K562 (cell line): ENCODE data around the gene PDZD2. TPM values are rescaled to one million over a fixed set of nuclear protein-coding genes. Genes with fewer than 3 reads are reported as not detected.
"Not testable (repeated sequence)": the region's sequence is repeated elsewhere in the genome, so short reads cannot be mapped to it uniquely, and the experiment has no call there.

ENCODE experiments used
- ATAC-seq: fragments of 200-7000 bp; cut with Tn5 transposase; 3 replicates; pipeline ENCODE4 v1.9.1; 2020; ENCODE audit warnings: moderate library complexity
- BruUV-seq: library from RNA; stranded (reverse); fragments of 400-500 nt; replicated peaks from 2 replicates; lab custom pipeline; 2021; lab: Mats Ljungman, UMichigan
- CTCF ChIA-PET: fragments of 300-600 bp; formaldehyde crosslinking; extraction: SDS; loops from one replicate; lab custom pipeline; 2021; ENCODE audit warnings: low intra/inter-chr PET ratio; lab: Yijun Ruan, JAX
- POLR2A ChIA-PET: fragments of 300-600, 350-650 bp; sonication (Branson Sonifier 250); formaldehyde crosslinking; extraction: SDS; loops from one replicate; lab custom pipeline; 2021; ENCODE audit warnings: antibody characterized with exemption, inconsistent platforms; lab: Yijun Ruan, JAX
- DNase-seq, 4 experiments: peaks; one replicate each; pipeline versions ENCODE4 v3.0.0 to v3.0.0-alpha.2; 2011 to 2018; ENCODE audit warnings: low spot score in 3 of 4, mixed read lengths in 3 of 4; ENCODE audit errors: extremely low read depth in 1 of 4
- FAIRE-seq: peaks from 2 replicates; lab custom pipeline; 2011; peaks lifted over from hg19 to GRCh38; lab: Jason Lieb, UNC
- H2AFZ ChIP-seq: 2 replicates; pipeline ENCODE4 v1.6.0; 2011; ENCODE audit warnings: low read depth, low read length, control low read depth, inconsistent platforms
- H3K27ac ChIP-seq: fragments of 200-600 bp; 3 replicates; pipeline ENCODE4 v1.8.0; 2011; ENCODE audit warnings: low read depth, mild to moderate bottlenecking, control low read depth, inconsistent platforms, low read length, moderate library complexity, mixed read lengths; ENCODE audit errors: extremely low read depth
- H3K27me3 ChIP-seq, 2 experiments: fragments of 300-600 bp in 1 of 2; 2 replicates in 1 of 2; 3 replicates in 1 of 2; pipeline versions ENCODE4 v1.6.0 to v1.8.0; 2011; ENCODE audit warnings: inconsistent platforms in 2 of 2, low read length in 2 of 2, mild to moderate bottlenecking in 1 of 2, mixed read lengths in 1 of 2, moderate library complexity in 1 of 2; ENCODE audit not compliant: control insufficient read depth in 2 of 2, insufficient read depth in 2 of 2
- H3K36me3 ChIP-seq: fragments of 300-600 bp; 3 replicates; pipeline ENCODE4 v1.8.0; 2011; ENCODE audit warnings: mild to moderate bottlenecking, low read length, inconsistent platforms; ENCODE audit not compliant: control insufficient read depth, insufficient read depth
- H3K4me1 ChIP-seq, 2 experiments: fragments of 200-600 bp in 1 of 2; replicated peaks in 1 of 2; 2 replicates in 1 of 2; 3 replicates in 1 of 2; pipeline versions ENCODE4 v1.5.1 to v1.8.0; 2011; ENCODE audit warnings: inconsistent platforms in 2 of 2, low read length in 2 of 2, mild to moderate bottlenecking in 1 of 2, mixed read lengths in 1 of 2, moderate library complexity in 1 of 2; ENCODE audit not compliant: control insufficient read depth in 2 of 2, insufficient read depth in 2 of 2
- H3K4me2 ChIP-seq: 2 replicates; pipeline ENCODE4 v1.6.1; 2011; ENCODE audit warnings: low read length, control low read depth, inconsistent platforms, mixed read lengths; ENCODE audit not compliant: insufficient read depth
- H3K4me3 ChIP-seq: fragments of 200-600 bp; sonication (generic), shearing (Covaris generic); 2 replicates; pipeline ENCODE4 v1.5.1; 2016; ENCODE audit warnings: control low read depth, inconsistent platforms
- H3K79me2 ChIP-seq: fragments of 200-600 bp; 3 replicates; pipeline ENCODE4 v1.8.0; 2011; ENCODE audit warnings: low read length, inconsistent platforms; ENCODE audit not compliant: control insufficient read depth, insufficient read depth
- H3K9ac ChIP-seq, 2 experiments: 2 replicates each; pipeline versions ENCODE4 v1.6.0 to v1.6.1; 2011; ENCODE audit warnings: low read depth in 2 of 2, low read length in 2 of 2, control low read depth in 1 of 2, inconsistent platforms in 1 of 2, mild to moderate bottlenecking in 1 of 2, mixed read lengths in 1 of 2; ENCODE audit not compliant: insufficient read depth in 1 of 2
- H3K9me1 ChIP-seq: one replicate; pipeline ENCODE4 v1.6.0; 2011; ENCODE audit warnings: inconsistent platforms, mild to moderate bottlenecking, low read length, moderate library complexity; ENCODE audit not compliant: control insufficient read depth, insufficient read depth
- H3K9me3 ChIP-seq: replicated peaks from 2 replicates; pipeline ENCODE4 v1.5.1; 2011; ENCODE audit warnings: low read depth, low read length, inconsistent platforms; ENCODE audit not compliant: control insufficient read depth, insufficient read depth
- H4K20me1 ChIP-seq: replicated peaks from 2 replicates; pipeline ENCODE4 v1.6.1; 2011; ENCODE audit warnings: low read length, inconsistent platforms, mixed read lengths; ENCODE audit not compliant: control insufficient read depth, insufficient read depth
- WGBS: fragments of 100-300 bp; shearing (Covaris generic); methylation state at CpG from one replicate; pipeline ENCODE4 v1.1.6; 2016; ENCODE audit warnings: low coverage, mixed read lengths; ENCODE audit not compliant: insufficient coverage; ENCODE audit errors: missing lambda C conversion rate; 5-methylcytosine and 5-hydroxymethylcytosine counted together
- in situ Hi-C: fragments of 300-500 bp; cut with MboI; formaldehyde crosslinking; loops from 4 replicates; pipeline ENCODE4 v1.15.0; 2018; ENCODE audit warnings: inconsistent platforms, mixed read lengths
- intact Hi-C: fragments of 100-400 bp; cut with micrococcal nuclease; formaldehyde crosslinking; loops from 2 replicates; pipeline ENCODE4 v1.14.2; 2022
- polyA plus RNA-seq, 8 experiments: library from polyadenylated mRNA; depleted of rRNA in 4 of 8; stranded (reverse) in 5 of 8; unstranded in 3 of 8; fragments of >200 nt; fragmentation: Nextera tagmentation in 2 of 8; fragmentation: Illumina TruSeq in 1 of 8; extraction: Ambion mirVana in 2 of 8; extraction: Trizol in 1 of 8; gene quantifications; 2 replicates each; pipeline versions ENCODE4 v1.2.1 to v1.2.3, GENCODE V29; 2011 to 2014; ENCODE audit warnings: inconsistent platforms in 1 of 8, missing spikeins in 1 of 8
- total RNA-seq, 7 experiments: library from RNA; depleted of rRNA in 6 of 7; stranded (reverse); fragments of >200 nt in 6 of 7; fragmentation: Illumina TruSeq in 2 of 7; extraction: Trizol in 2 of 7; gene quantifications; 2 replicates each; pipeline versions ENCODE4 v1.2.1 to v1.2.3, GENCODE V29; 2011 to 2021; ENCODE audit warnings: low replicate concordance in 1 of 7

The PDZD2 gene
- total and polyA plus RNA-seq, 9 of the 15 experiments (the other 6 are each of a cell fraction or from before 2014, with no cell fraction given), result 0.02 to 0.08 (median 0.04) TPM; not detected in 6

DNA sequence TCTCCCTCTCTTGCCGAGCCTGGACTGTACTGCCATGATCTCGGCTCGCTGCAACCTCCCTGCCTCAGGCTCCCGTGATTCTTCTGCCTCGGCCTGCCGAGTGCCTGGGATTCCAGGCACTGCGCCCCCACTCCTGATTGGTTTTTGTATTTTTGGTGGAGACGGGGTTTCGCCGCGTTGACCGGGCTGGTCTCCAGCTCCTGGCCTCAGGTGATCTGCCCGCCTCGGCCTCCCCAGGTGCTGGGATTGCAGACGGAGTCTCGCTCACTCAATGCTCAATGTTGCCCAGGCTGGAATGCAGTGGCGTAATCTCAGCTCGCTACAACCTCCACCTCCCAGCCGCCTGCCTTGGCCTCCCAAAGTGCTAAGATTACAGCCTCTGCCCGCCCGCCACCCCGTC lies 400.2 kb downstream of the PDZD2 start:
- BruUV-seq, H3K36me3 ChIP-seq, H3K4me3 ChIP-seq, H3K79me2 ChIP-seq, DNase-seq, H3K9ac ChIP-seq, H2AFZ ChIP-seq, FAIRE-seq, intact Hi-C loops, H3K9me3 ChIP-seq, H3K27ac ChIP-seq, CTCF ChIA-PET, H3K9me1 ChIP-seq, H3K4me1 ChIP-seq, in situ Hi-C loops, ATAC-seq, H3K4me2 ChIP-seq, H4K20me1 ChIP-seq: not testable (repeated sequence)
- POLR2A ChIA-PET, result interaction anchor here (1.5 kb wide), 1 partner anchor 12 kb away, joined by 3 read pairs; no protein-coding TSS in a partner anchor
- 8% methylated on average over 20 of the region's 22 CpGs for WGBS
- peaks cover 4 to 33% of the 10 kb centered on the region in 2 experiments; a peak in 3 of 5 replicates for H3K27me3 ChIP-seq

DNA sequence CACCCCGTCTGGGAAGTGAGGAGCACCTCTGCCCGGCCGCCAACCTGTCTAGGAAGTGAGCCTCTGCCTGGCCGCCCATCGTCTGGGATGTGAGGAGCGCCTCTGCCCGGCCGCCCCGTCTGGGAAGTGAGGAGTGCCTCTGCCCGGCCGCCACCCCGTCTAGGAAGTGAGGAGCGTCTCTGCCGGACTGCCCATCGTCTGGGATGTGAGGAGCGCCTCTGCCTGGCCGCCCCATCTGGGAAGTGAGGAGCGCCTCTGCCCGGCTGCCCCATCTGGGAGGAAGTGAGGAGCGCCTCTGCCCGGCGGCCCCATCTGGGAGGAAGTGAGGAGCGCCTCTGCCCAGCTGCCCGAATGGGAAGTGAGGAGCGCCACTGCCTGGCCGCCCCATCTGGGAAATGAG lies 400.7 kb downstream of the PDZD2 start:
- FAIRE-seq, CTCF ChIA-PET: not testable (repeated sequence)
- POLR2A ChIA-PET, result interaction anchor here (1.5 kb wide), 1 partner anchor 12 kb away, joined by 3 read pairs; no protein-coding TSS in a partner anchor

DNA sequence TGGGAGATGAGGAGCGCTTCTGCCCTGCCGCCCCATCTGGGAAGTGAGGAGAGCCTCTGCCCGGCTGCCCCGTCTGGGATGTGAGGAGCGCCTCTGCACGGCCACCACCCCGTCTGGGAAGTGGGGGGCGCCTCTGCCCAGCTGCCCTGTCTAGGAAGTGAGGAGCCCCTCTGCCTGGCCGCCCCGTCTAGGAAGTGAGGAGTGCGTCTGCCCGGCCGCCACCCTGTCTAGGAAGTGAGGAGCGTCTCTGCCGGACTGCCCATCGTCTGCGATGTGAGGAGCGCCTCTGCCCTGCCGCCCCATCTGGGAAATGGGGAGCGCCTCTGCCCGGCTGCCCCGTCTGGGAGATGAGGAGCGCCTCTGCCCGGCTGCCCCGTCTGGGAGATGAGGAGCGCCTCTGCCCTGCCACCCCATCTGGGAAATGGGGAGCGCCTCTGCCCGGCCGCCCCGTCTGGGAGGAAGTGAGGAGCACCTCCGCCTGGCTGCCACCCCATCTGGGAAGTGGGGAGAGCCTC lies 401.3 kb downstream of the PDZD2 start:
- ATAC-seq, DNase-seq, POLR2A ChIA-PET, H3K9me1 ChIP-seq, CTCF ChIA-PET, H3K27ac ChIP-seq, H3K9ac ChIP-seq, H4K20me1 ChIP-seq, H3K4me3 ChIP-seq, H3K9me3 ChIP-seq, intact Hi-C loops, BruUV-seq, H3K79me2 ChIP-seq, FAIRE-seq, H3K36me3 ChIP-seq, H3K4me2 ChIP-seq, H2AFZ ChIP-seq, H3K4me1 ChIP-seq, in situ Hi-C loops: not testable (repeated sequence)
- peaks cover 4 to 31% of the 10 kb centered on the region in 2 experiments; a peak in 3 of 5 replicates for H3K27me3 ChIP-seq
- 29% methylated on average over 24 of the region's 31 CpGs for WGBS

More for the DNA sequence above, 400.7 kb downstream of the PDZD2 start:
- H3K4me3 ChIP-seq, H3K9me3 ChIP-seq, BruUV-seq, ATAC-seq, H3K79me2 ChIP-seq, DNase-seq, H3K9ac ChIP-seq, in situ Hi-C loops, H3K36me3 ChIP-seq, H4K20me1 ChIP-seq, H3K27ac ChIP-seq, H2AFZ ChIP-seq, H3K9me1 ChIP-seq, intact Hi-C loops, H3K4me1 ChIP-seq, H3K4me2 ChIP-seq: not testable (repeated sequence)
- H3K27me3 ChIP-seq, result peaks cover 4 to 31% of the 10 kb centered on the region in 2 experiments; a peak in 3 of 5 replicates
- WGBS, result 24% methylated on average over 17 of the region's 26 CpGs
